ENCODE measurements around the gene DGLUCY.

- TF ChIP-seq CTCF (IDR thresholded peaks at IDR 0.05; ENCODE audit: low read depth, low read length, poor library complexity, severe bottlenecking) (no peak), EZH2phosphoT487 (IDR thresholded peaks at IDR 0.05; ENCODE audit: borderline replicate concordance, low read length) (no peak)
These were observed 149.5 kb downstream of the DGLUCY start for GRCh38 chr14:91263329-91263728.
